GM21381 (cell line): Measurements from ENCODE around the gene NT5DC3.
A peak's percentile ranks its signal among the peaks of the same experiment; 100 is the strongest.
"Not testable (repeated sequence)": the region's sequence is repeated elsewhere in the genome, so short reads cannot be mapped to it uniquely, and the experiment has no call there.

Experiments used
- ATAC-seq: cut with Tn5 transposase; IDR thresholded peaks from one replicate; pipeline ENCODE4 v1.9.1; 2021; ENCODE audit warnings: mild to moderate bottlenecking, moderate library complexity; ENCODE audit not compliant: unreplicated experiment

NT5DC3 gene

DNA sequence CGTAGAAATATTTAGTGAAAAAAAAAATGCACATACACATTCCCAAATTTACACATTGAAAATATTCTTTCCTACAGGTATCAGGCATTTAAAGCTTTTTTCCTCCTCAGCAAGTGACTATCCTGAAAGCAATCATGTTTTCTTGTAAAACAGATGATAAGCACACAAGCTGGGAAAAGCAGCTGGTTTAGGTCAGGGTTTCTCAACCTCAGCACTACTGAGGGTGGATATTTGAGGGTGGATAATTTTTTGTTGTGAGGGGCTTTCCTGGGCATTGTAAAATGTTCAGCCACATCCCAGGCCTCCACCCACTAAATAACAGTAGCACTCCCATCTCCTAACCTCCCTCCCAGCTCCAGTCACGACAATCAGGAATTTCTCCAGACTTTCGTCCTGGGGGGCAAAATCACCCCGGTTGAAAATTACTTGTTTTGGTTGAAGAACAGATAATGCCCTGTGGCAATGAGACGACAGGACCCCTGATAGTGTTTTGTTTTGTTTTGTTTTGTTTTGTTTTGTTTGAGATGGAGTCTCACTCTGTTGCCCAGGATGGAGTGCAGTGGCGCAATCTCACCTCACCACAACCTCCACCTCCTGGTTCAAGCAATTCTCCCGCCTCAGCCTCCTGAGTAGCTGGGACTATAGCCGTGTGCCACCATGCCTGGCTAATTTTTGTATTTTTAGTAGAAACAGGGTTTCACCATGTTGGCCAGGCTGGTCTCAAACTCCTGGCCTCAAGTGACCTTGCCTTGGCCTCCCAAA is 15.0 kb upstream of the NT5DC3 start:
- ATAC-seq = no peak

DNA sequence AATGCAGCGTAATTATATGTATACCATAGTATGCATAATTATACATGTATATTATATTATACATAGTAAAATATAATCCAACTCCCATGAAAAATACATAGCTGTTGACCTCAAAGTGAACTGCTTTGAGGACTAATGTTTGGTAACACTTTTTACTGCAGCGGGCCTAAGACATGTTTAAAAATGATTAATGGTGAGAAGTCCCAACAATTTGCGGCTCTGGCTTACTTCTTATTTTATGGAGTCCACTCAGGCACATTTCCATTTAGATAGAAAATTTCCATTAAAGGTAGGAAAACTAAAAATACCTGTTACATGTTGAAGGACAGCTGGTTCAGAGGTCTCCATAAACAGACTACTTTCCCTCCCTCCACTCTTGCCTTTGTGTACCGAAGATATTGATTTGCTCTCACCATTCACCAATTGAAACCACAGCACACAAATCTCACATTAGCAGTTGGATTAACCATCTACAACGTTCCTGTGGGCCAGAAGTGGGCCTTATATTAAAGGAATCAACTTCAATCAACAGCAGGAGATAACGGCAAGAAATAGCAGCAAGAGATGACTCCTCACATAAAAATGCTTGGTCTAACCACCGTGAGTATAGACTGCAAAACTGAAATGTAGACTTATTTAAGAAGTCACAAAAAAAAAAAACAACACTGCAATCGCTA is 14.1 kb upstream of the NT5DC3 start:
- ATAC-seq = no peak

GRCh38 chr12:103854372-103854973 is 13.4 kb upstream of the NT5DC3 start:
- no peak for ATAC-seq

- no peak for ATAC-seq
Measured at GRCh38 chr12:103852498-103852997, 11.5 kb upstream of the NT5DC3 start.

- no peak for ATAC-seq
Measured at GRCh38 chr12:103851127-103851526, 10.1 kb upstream of the NT5DC3 start.

GRCh38 chr12:103850429-103850828 is 9.4 kb upstream of the NT5DC3 start:
- ATAC-seq = no peak

GRCh38 chr12:103848917-103849491 is 8.0 kb upstream of the NT5DC3 start:
- ATAC-seq = no peak

DNA sequence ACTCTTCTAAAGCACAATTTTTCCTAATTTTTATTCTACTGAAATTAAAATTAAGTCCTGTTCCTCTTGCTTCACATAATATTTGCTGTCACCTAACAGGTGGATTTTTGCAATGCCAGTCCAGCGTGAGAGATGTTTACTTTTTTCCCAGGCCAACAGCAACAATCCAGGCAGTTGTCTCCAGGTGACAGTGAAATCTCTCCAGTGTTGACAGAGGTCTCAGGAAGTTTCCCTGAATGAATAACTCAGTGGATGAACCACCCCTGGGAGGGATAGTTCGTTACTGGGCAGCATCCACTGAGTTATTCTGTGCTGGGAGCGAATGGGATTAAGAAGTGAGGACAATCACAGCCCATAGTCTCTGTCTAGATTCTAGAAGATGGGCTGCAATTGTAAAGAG is 7.1 kb upstream of the NT5DC3 start:
- no peak for ATAC-seq

DNA sequence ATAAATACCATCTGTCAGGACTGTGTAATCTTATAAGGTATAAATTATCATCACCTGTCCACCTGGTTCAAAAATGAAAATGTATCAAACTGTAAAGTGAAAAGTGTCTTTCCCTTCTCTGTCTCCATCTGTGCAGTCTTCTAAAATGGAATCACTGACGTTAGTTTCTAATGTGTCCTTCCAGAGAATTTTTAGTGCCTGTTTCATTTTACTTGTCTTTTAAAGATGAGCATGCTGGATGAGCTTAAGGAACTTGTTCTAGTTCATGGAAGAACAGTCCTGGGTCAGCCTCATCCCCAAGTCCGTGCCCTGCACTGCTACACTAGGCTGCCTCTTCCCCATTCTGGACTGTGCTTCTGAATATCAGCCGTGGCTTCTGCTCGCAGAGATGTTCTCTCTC is 5.4 kb upstream of the NT5DC3 start:
- ATAC-seq = no peak

DNA sequence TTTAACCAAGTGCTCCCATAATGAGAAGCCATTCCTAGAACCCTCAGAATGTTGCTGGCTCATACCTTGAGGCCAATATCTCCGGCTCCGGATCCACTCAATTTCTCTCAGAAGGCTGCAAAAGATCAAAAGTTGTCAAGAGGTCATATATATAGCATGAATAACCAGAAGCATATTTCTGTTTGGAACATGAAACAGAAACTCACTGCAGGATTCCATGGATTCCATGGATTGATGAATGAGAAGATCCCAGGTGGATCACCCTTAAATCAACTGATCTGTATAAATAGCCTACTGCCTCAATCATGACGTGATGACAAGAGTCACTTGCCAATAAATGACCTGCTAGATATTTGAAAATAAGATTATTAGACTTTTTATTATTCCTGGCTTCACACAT is 3.3 kb upstream of the NT5DC3 start:
- no peak for ATAC-seq

DNA sequence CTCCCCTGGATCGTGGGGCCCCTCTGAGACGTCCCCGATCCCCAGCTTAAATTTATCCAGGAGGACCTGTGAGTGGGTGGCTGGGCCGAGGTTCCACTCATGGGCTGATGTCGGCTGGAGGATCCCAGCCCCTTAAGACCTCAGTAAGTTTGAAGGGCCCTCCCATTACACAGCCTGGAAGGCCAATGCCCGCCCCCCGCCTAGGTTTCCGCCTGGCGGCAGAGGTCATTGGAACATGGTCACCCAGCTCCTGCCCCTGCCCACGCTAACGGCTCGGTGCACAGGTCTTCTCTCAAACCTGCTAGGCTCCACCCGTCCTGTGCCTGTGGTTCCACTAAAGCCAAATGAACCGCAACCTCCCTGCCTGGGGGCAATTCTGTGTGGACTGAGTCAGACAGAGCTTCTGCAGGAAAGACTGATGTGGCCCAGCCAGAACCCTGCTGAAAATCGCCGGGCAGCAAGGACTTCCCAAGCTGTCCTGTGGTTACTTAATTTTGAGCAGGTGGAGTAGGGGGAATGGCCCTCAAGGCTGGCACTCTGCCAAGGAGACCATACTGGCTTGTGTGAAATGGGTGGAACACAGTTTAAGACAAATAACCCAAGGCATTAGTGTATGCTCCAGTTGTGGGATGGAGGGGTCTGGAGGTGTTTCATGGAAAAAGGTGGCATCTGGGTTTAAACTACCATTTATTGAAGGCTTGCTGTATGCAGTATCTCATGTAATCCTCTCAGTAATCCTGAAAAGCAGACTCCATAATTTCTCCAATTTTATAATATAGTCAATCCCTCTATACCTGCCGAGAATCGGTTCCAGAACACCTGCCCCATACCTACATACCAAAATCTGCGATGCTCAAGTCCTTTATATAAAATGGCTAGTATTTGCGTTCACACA is 903 bp upstream of the NT5DC3 start:
- peak; percentile 5 for ATAC-seq

GRCh38 chr12:103840462-103840875 is 565 bp downstream of the NT5DC3 start:
- ATAC-seq = peak; percentile 23

GRCh38 chr12:103839609-103840461 is 1.2 kb downstream of the NT5DC3 start:
- no peak for ATAC-seq

- no peak for ATAC-seq
Measured at GRCh38 chr12:103839103-103839502, 1.9 kb downstream of the NT5DC3 start.

GRCh38 chr12:103838254-103838914 is 2.6 kb downstream of the NT5DC3 start:
- no peak for ATAC-seq

GRCh38 chr12:103836345-103836744 is 4.7 kb downstream of the NT5DC3 start:
- ATAC-seq = no peak

- not testable (repeated sequence) for ATAC-seq
Measured at GRCh38 chr12:103835747-103836335, 5.2 kb downstream of the NT5DC3 start.

DNA sequence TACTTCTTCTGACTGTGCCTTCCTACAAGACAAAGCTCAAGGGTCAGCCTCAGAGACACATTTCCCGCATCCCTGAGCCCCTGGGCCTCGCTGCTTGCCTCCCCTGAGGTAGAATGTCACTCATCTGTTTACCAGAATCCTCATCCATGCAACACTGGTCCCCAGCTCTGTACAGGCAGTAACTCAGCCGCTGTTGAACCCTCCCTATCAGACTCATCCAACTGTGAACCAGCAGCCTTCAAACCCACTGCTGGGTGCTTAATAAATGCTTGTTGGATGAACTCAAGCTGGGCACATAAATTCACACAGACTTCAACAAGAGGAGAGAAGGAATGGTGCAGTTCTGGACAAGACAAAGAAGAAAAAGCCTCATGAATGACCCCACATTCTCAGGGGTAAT is 6.1 kb downstream of the NT5DC3 start:
- ATAC-seq = no peak

DNA sequence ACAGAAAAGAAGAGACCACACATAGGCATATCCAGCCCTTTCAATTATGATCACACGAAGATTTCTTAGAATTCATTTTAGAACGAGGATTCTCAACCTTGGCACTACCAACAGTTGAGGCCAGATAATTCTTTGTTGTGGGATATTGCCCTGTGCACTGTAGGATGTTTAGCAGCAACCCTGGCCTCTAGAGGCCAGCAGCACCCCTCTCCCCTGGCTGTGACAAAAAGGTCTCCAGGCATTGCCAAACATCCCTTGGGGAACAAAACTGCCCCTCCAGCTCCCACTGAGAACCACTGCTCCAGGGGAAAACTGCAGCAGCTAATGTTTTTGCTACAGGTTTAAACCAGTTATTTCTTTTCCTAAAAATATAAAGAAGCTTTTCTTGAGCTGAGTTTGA is 7.1 kb downstream of the NT5DC3 start:
- ATAC-seq = no peak
